ENCODE results near the gene MIOX.

DNA sequence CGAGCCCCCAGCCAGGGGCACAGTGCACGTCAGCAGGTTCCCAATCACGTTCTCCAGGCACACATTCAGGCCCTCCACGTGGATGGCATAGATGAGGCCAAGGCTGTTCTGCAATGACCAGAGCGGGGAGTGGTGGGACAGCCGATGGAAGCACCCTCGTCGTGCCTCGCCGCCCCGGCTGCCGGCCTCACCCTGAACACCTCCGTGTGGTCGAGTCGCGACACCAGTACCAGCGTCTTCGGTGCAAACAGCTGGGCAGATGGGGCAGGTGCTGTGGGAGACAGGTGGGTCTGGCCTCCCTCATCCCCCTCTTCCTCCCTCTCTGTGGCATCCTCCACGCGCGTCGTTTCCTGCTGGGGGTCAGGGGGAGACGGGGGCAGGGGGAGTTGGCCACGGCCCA, 19.3 kb upstream of the MIOX start:
- TF ChIP-seq, protein P1, sequence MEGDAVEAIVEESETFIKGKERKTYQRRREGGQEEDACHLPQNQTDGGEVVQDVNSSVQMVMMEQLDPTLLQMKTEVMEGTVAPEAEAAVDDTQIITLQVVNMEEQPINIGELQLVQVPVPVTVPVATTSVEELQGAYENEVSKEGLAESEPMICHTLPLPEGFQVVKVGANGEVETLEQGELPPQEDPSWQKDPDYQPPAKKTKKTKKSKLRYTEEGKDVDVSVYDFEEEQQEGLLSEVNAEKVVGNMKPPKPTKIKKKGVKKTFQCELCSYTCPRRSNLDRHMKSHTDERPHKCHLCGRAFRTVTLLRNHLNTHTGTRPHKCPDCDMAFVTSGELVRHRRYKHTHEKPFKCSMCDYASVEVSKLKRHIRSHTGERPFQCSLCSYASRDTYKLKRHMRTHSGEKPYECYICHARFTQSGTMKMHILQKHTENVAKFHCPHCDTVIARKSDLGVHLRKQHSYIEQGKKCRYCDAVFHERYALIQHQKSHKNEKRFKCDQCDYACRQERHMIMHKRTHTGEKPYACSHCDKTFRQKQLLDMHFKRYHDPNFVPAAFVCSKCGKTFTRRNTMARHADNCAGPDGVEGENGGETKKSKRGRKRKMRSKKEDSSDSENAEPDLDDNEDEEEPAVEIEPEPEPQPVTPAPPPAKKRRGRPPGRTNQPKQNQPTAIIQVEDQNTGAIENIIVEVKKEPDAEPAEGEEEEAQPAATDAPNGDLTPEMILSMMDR (IDR thresholded peaks at IDR 0.05) = no peak
- TF ChIP-seq POLR2A (IDR thresholded peaks at IDR 0.05) = no peak

Data from lower leg skin (tissue), 3 donors.